IPS-18c (cell line): ENCODE measurements around the gene PPM1M.
"Not testable (repeated sequence)": the region's sequence is repeated elsewhere in the genome, so short reads cannot be mapped to it uniquely, and the experiment has no call there.

ENCODE experiments used
- H3K4me3 ChIP-seq: 2 replicates; pipeline ENCODE4 v1.7.0; 2013; ENCODE audit warnings: low read depth, mild to moderate bottlenecking, low read length, moderate library complexity; ENCODE audit not compliant: insufficient read depth
- H3K9me3 ChIP-seq: one replicate; pipeline ENCODE4 v1.6.1; 2013; ENCODE audit warnings: mild to moderate bottlenecking, low read length, moderate library complexity; ENCODE audit not compliant: control insufficient read depth, insufficient read depth

PPM1M gene

GRCh38 chr3:52253314-52254304 lies 8.1 kb downstream of the PPM1M start:
- H3K9me3 ChIP-seq = no peaks in the 10 kb centered on the region
- H3K4me3 ChIP-seq = no peak overlapping the region

DNA sequence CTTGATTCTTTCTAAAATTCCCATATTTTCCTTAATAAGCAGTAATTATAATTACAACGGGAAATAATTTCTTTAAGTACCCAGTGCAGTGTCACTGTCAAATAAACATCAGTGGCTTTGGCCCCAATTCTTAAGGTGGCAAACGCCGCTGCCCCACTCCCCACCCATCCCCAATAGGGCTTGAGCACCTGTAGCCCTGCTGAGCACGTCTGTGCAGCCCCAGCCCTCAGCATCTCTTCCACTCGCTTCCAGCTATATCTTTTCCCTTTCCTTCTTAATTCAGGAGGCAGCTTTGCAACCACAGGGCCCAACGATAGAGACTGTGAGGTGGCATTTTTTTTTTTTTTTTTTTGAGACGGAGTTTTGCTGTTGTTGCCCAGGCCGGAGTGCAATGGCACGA lies 9.0 kb downstream of the PPM1M start:
- Histone ChIP-seq H3K9me3 (no peaks in the 10 kb centered on the region), H3K4me3 (no peak overlapping the region)

- H3K4me3 ChIP-seq = no peak overlapping the region
Observed at GRCh38 chr3:52256159-52256558, 10.6 kb downstream of the PPM1M start.

GRCh38 chr3:52256622-52257021 lies 11.1 kb downstream of the PPM1M start:
- H3K9me3 ChIP-seq = no peaks in the 10 kb centered on the region
- no peak overlapping the region for H3K4me3 ChIP-seq

More at GRCh38 chr3:52256159-52256558, 10.6 kb downstream of the PPM1M start:
- H3K9me3 ChIP-seq = no peaks in the 10 kb centered on the region

DNA sequence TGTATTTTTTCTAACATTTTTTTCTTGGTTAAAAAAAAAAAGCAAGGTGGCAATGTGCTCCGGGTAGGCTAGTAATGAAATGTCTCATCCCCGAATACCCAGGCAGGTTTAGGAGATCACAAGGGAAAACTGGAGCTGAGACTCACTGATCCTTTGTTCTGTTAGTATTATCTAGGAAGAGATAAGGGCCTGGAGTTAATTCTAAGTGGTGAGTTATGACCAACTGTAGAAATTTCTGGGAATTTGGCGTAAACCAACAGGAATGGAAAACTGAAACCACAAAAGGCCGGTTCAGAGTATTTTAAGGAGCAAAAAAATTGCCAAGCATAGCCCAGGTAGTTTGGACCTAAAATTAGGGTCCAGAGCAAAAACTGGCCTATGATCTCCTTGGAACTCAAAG lies 12.4 kb downstream of the PPM1M start:
- no peaks in the 10 kb centered on the region for H3K9me3 ChIP-seq
- H3K4me3 ChIP-seq = no peak overlapping the region

DNA sequence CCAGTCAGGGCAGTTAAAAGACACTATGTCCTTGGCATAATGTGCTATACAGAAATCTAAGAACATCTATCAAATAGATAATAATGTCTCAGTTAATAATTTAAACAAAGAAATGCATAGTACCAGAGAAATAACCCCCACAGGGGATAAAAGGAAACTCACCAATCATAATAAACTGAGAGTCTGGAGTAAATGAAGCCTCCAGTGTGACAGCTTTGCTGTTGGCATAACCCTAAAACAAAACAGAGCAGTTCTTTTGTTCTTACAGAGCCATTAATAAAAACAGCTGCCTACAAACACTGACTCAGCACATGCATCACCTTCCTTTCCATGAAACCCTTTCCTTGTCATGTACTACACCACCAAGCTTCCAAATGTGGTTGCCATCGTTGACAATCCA lies 13.5 kb downstream of the PPM1M start:
- Histone ChIP-seq H3K9me3 (no peaks in the 10 kb centered on the region), H3K4me3 (no peak overlapping the region)

DNA sequence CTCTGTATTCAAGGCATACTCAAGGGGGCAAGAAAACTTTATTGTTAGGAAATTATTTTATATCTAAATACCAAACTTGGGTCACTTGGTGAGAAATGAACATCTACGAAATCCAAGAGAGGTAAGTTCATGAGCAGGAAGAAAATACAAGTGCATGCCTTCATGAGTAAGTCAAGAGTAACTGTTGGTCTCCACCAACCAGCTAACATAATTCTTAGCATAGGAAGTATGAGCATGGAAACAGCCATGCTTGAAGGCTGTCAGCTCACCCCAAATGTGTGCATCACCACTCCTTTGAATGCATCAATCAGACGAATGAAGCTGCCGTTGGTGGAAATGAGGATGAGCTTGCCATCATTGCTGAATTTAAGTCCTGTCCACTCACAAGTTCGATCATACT lies 13.9 kb downstream of the PPM1M start:
- Histone ChIP-seq H3K9me3 (no peaks in the 10 kb centered on the region), H3K4me3 (no peak overlapping the region)

DNA sequence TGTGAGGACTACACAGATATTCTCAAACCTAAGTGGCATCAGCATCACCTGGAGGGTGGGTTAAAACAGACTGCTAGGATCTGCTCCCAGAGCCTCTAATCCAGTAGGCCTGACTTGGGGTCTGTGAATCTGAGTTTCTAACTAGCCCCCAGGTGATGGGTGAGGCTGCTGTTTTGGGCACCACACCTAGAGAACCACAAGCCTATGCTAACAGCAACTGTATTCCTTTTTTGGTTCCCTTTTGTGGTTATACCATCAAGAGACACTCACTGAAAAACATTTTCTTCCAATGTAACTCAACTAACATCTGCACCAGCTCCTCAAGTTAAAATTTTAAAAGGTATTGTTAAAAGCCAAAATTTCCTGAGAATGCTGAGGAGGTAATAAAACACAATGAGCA lies 16.9 kb downstream of the PPM1M start:
- no peak overlapping the region for H3K4me3 ChIP-seq
- no peaks in the 10 kb centered on the region for H3K9me3 ChIP-seq

GRCh38 chr3:52265387-52265786 lies 19.8 kb downstream of the PPM1M start:
- Histone ChIP-seq H3K9me3 (no peaks in the 10 kb centered on the region), H3K4me3 (no peak overlapping the region)

GRCh38 chr3:52268036-52268435 lies 22.5 kb downstream of the PPM1M start:
- no peaks in the 10 kb centered on the region for H3K9me3 ChIP-seq
- H3K4me3 ChIP-seq = no peak overlapping the region

- no peaks in the 10 kb centered on the region for H3K9me3 ChIP-seq
Observed at GRCh38 chr3:52269776-52270175, 24.2 kb downstream of the PPM1M start.

GRCh38 chr3:52270252-52270754 lies 24.7 kb downstream of the PPM1M start:
- H3K4me3 ChIP-seq = no peak overlapping the region
- H3K9me3 ChIP-seq = no peaks in the 10 kb centered on the region

More at GRCh38 chr3:52269776-52270175, 24.2 kb downstream of the PPM1M start:
- no peak overlapping the region for H3K4me3 ChIP-seq

DNA sequence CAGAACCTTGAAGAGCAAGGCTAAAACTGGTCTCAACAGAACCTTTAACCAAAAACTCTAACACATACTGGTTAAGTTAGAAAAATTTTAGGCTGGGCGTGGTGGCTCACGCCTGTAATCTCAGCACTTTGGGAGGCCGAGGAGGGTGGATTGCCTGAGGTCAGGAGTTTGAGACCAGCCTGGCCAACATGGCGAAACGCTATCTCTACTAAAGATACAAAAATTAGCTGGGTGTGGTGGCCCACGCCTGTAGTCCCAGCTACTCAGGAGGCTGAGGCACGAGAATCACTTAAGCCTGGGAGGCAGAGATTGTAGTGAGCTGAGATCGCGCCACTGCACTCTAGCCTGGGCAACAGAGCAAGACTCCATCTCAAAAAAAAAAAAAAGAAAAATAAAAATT lies 26.6 kb downstream of the PPM1M start:
- H3K4me3 ChIP-seq, H3K9me3 ChIP-seq: not testable (repeated sequence)

- Histone ChIP-seq H3K9me3 (no peaks in the 10 kb centered on the region), H3K4me3 (no peak overlapping the region)
Observed at GRCh38 chr3:52272831-52273230, 27.3 kb downstream of the PPM1M start.

DNA sequence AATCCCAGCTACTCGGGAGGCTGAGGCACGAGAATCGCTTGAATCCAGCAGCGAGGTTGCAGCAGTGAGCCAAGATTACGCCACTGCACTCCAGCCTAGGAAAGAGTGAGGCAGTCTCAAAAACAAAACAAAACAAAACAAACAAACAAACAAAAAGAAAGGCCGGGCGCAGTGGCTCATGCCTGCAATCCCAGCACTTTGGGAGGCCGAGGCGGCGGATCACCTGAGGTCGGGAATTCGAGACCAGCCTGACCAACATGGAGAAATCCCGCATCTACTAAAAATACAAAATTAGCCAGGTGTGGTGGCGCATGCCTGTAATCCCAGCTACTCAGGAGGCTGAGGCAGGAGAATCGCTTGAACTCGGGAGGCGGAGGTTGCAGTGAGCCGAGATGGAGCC lies 29.2 kb downstream of the PPM1M start:
- not testable (repeated sequence) for H3K4me3 ChIP-seq, H3K9me3 ChIP-seq

DNA sequence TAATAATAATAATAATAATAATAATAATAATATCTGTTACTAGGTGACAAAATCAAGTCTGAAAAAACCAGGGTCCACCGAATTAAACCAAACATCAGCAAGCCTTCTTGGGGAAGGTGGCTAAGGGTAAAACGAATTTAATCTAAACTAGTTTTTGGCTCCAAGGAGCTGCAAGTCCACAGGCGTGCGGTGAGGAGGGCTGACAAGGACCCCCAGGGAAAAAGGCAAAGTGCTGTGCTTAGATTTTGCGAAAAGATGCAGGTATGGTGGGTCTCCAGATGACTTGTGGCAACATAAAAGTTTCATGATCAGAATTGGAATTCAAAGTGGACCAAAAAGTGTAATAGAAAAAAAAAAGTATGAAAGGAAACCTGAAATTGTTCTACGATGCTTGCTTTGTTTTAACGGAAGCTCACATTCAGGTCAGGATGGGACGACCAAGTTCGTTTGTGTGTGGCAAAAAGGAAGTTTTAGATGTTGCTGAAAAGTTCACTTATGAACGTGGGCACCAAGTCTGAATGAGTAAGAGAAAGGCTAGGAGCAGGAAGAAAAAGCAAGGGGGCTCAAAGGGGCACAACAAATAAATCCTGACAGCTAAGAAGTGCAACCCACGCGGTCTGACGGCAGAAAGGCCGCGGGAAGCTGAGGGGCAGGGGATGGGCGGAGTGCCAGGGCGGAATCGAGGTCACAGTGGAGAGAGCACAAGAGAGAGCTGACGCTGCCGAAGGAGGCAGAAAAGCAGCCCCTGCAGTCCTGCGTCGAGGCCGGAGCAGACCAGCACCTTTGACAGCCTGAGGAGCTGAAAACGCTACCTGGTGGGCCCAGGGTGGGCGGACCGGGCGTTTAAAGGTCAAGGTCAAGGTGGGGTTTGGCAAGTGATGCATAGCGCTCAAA lies 31.8 kb downstream of the PPM1M start:
- H3K4me3 ChIP-seq = peak overlapping the region; percentile 91
- H3K9me3 ChIP-seq = no peaks in the 10 kb centered on the region

DNA sequence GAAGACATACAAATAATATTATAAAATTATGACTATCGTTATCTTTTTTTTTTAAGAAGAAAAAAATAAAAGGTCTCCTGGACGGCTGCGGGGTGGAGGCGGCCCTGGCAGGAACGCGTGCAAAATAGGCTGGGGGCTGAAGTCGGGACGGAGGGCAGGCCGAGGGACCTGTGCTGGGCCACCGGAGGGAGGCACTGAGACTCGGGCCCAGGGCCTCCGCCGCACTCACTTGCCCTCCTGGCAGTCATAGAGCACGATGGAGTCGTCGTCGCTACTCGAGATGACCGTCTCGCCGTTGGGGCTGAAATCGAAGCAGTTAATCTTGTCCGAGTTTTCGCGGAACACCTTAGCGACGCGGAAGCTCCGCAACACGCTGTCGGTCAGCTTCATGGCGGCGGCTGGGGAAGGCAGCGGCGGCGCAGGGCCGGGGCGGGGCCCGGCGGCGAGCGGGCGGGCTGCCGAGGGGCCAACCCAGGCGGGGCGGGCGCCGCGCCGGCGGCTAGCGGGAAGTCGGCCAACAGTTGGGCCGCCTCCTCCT lies 32.5 kb downstream of the PPM1M start:
- H3K4me3 ChIP-seq = peak overlapping the region; percentile 91
- no peaks in the 10 kb centered on the region for H3K9me3 ChIP-seq
